PC-9 (cell line): ENCODE data around the gene C11orf21. TPM values are rescaled to one million over a fixed set of nuclear protein-coding genes. Genes with fewer than 3 reads are reported as not detected.

Experiments
- BruUV-seq: library from RNA; stranded (reverse); fragments of 400-500 nt; replicated peaks from 2 replicates; lab custom pipeline; 2021; lab: Mats Ljungman, UMichigan
- CTCF ChIA-PET: fragments of 300-600 bp; sonication (Branson Sonifier 250); formaldehyde crosslinking; loops from one replicate; lab custom pipeline; 2022; ENCODE audit warnings: antibody characterized with exemption; lab: Charles Lee
- POLR2A ChIA-PET: fragments of 300-600 bp; sonication (Branson Sonifier 250); formaldehyde crosslinking; loops from one replicate; lab custom pipeline; 2022; ENCODE audit warnings: antibody characterized with exemption; ENCODE audit not compliant: unreplicated experiment; lab: Charles Lee
- DNase-seq, 2 experiments: peaks; one replicate each; pipeline versions ENCODE4 v3.0.0 to v3.0.0-alpha.2; 2015 to 2022; ENCODE audit warnings: mixed read lengths in 1 of 2
- H2AFZ ChIP-seq: fragments of 200-600 bp; sonication (generic); 2 replicates; pipeline ENCODE4 v1.8.1; 2017; ENCODE audit warnings: antibody characterized with exemption
- H3F3A ChIP-seq: fragments of 200-600 bp; sonication (generic); 2 replicates; pipeline ENCODE4 v1.8.1; 2017; ENCODE audit warnings: antibody characterized with exemption, mild to moderate bottlenecking, low read depth; ENCODE audit not compliant: insufficient read depth
- H3K27ac ChIP-seq: fragments of 200-600 bp; sonication (generic); 2 replicates; pipeline ENCODE4 v1.6.1; 2016; ENCODE audit warnings: mixed run types
- H3K27me3 ChIP-seq: fragments of 200-600 bp; sonication (generic); 2 replicates; pipeline ENCODE4 v1.6.1; 2016; ENCODE audit warnings: low read depth, mixed run types; ENCODE audit not compliant: insufficient read depth
- H3K36me3 ChIP-seq: fragments of 200-600 bp; sonication (generic); 2 replicates; pipeline ENCODE4 v1.6.1; 2016; ENCODE audit warnings: low read depth, mixed run types
- H3K4me1 ChIP-seq: fragments of 200-600 bp; sonication (generic); replicated peaks from 2 replicates; pipeline ENCODE4 v1.6.1; 2016; ENCODE audit warnings: mixed run types; ENCODE audit not compliant: insufficient read depth
- H3K4me2 ChIP-seq: fragments of 200-600 bp; sonication (generic); 2 replicates; pipeline ENCODE4 v1.6.1; 2017; ENCODE audit warnings: mixed run types
- H3K4me3 ChIP-seq: fragments of 200-600 bp; sonication (generic); 2 replicates; pipeline ENCODE4 v1.6.1; 2016; ENCODE audit warnings: mixed run types
- H3K79me2 ChIP-seq: fragments of 200-600 bp; sonication (generic); 2 replicates; pipeline ENCODE4 v1.6.1; 2017; ENCODE audit warnings: low read depth, mixed run types
- H3K9me2 ChIP-seq: fragments of 200-600 bp; sonication (generic); 2 replicates; pipeline ENCODE4 v1.8.1; 2017; ENCODE audit warnings: mild to moderate bottlenecking; ENCODE audit not compliant: insufficient read depth
- H3K9me3 ChIP-seq: fragments of 200-600 bp; sonication (generic); 2 replicates; pipeline ENCODE4 v1.8.1; 2016; ENCODE audit warnings: low read depth; ENCODE audit not compliant: insufficient read depth
- H4K20me1 ChIP-seq: fragments of 200-600 bp; sonication (generic); 2 replicates; pipeline ENCODE4 v1.8.1; 2017; ENCODE audit not compliant: insufficient read depth
- EZH2 ChIP-seq: fragments of 200-600 bp; sonication (generic); IDR thresholded peaks from 2 replicates; pipeline ENCODE4 v1.8.0; 2017; ENCODE audit warnings: antibody characterized with exemption, low read depth
- intact Hi-C: fragments of 100-400 bp; cut with micrococcal nuclease; formaldehyde crosslinking; loops from one replicate; pipeline ENCODE4 v1.10.0; 2022; ENCODE audit not compliant: unreplicated experiment
- total RNA-seq: library from RNA; stranded (reverse); gene quantifications from 2 replicates; pipeline ENCODE4 v1.2.3, GENCODE V29; 2021
- TF ChIP-seq, protein P1 (sequence below): fragments of 200-600 bp; sonication (generic); conservative IDR thresholded peaks from 2 replicates; pipeline ENCODE4 v1.6.1; 2017; ENCODE audit warnings: mixed run types, antibody characterized with exemption, mild to moderate bottlenecking, moderate library complexity

C11orf21 gene
- total RNA-seq, 1 experiment from 2014 or later, result not detected

DNA sequence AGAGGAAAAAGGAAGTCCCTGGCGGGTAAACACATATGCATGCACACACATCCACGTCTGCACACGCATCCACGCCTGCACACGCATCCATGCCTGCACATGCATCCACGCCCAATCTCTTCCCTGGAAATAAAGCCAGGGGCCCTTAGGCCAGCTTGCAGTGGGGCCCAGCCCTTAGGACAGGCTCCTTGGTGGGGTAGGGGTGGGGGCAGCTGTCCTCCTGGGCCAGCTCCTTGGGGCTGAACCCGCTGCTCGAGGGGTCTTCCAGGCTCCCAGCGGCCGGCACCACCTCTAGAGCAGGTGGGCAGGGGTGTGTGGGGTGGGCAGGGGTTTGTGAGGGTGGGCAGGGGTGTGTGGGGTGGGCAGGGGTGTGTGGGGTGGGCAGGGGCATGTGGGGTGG, 1.9 kb downstream of the C11orf21 start:
- H3F3A ChIP-seq, result no peaks in the 10 kb centered on the region
- no peaks in the 10 kb centered on the region for H3K9me3 ChIP-seq
- H3K9me2 ChIP-seq, result no peaks in the 10 kb centered on the region
- H3K27me3 ChIP-seq, result no peaks in the 10 kb centered on the region
- CTCF ChIA-PET, result interaction anchor here (0.6 kb wide), 1 partner anchor 98 kb away, joined by 3 read pairs; no protein-coding TSS in a partner anchor
- no peak overlapping the region for H2AFZ ChIP-seq
- DNase-seq, result no peak
- TF ChIP-seq, protein P1, sequence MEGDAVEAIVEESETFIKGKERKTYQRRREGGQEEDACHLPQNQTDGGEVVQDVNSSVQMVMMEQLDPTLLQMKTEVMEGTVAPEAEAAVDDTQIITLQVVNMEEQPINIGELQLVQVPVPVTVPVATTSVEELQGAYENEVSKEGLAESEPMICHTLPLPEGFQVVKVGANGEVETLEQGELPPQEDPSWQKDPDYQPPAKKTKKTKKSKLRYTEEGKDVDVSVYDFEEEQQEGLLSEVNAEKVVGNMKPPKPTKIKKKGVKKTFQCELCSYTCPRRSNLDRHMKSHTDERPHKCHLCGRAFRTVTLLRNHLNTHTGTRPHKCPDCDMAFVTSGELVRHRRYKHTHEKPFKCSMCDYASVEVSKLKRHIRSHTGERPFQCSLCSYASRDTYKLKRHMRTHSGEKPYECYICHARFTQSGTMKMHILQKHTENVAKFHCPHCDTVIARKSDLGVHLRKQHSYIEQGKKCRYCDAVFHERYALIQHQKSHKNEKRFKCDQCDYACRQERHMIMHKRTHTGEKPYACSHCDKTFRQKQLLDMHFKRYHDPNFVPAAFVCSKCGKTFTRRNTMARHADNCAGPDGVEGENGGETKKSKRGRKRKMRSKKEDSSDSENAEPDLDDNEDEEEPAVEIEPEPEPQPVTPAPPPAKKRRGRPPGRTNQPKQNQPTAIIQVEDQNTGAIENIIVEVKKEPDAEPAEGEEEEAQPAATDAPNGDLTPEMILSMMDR, result no peak
- no peak for TF ChIP-seq EZH2
- no peak overlapping the region for H3K27ac ChIP-seq
- H3K4me3 ChIP-seq, result no peak overlapping the region
- intact Hi-C loops, result loop anchor here (1.0 to 10.0 kb wide), 2 partner anchors 102 to 135 kb away; partner anchors contain the start of gene INS
- BruUV-seq, result no TSS peak
- H3K36me3 ChIP-seq, result no peaks in the 10 kb centered on the region
- H4K20me1 ChIP-seq, result no peaks in the 10 kb centered on the region
- POLR2A ChIA-PET, result no interaction called here
- H3K79me2 ChIP-seq, result no peaks in the 10 kb centered on the region
- no peak overlapping the region for H3K4me2 ChIP-seq
- no peaks in the 10 kb centered on the region for H3K4me1 ChIP-seq

DNA sequence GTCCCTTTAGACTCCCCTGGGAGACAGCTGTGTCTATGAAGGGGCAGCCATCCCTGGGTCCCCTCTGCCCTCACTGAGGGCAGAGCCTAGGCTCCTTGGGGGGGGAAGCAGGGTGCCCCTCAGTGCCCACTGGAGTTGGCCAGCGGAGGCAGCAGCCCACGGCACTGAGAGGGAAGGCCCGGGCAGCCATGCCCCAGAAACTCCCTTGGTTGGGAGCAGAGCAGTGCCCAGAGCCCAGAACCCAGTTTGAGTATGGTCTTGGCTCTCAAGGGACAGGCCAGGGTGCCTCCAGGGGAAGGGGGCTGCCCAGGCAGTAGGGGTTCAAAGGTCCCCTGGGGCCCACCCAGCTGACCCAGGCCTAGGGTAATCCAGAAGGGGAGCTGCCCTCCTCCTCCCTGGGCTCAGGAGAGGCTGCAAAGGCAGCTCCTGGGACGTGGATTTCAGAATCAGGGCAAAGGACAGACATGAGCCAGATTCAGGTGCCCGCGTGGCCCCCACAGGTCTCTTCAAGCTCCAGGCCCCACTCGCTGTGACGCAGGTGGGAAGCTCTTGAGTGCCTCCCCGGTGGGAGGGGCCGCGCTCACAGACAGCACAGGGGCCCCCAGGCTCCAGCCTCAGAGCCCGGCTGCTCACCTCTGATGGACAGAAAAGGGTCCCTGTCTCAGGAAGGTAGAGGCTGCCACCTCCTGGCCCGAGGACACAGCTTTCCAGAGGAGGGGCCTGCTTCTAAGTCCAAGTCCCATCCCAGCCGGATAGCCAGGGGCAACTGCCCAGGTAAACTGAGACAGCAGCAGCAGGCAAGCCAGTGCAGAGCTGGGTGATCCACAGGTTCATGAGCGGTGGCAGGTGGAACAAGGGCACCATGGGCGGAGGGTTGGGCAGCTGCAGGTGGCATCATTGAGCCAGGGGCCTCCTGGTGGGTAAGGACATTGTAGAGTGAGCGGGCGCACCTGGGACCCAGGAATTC, 2.6 kb downstream of the C11orf21 start:
- ChIA-PET POLR2A (no interaction called here), CTCF (interaction anchor here (0.6 to 1.6 kb wide), 3 partner anchors 97 to 121 kb away, joined by 3 to 4 read pairs (median 3); no protein-coding TSS in a partner anchor)
- Histone ChIP-seq H2AFZ (no peak overlapping the region), H3K4me2 (no peak overlapping the region; the same call in 1 of the 2 replicates), H3K9me3 (no peaks in the 10 kb centered on the region), H3K4me1 (no peaks in the 10 kb centered on the region), H3K79me2 (no peaks in the 10 kb centered on the region), H3K4me3 (no peak overlapping the region), H4K20me1 (no peaks in the 10 kb centered on the region), H3K27ac (no peak overlapping the region), H3K36me3 (no peaks in the 10 kb centered on the region), H3K27me3 (no peaks in the 10 kb centered on the region), H3F3A (no peaks in the 10 kb centered on the region), H3K9me2 (no peaks in the 10 kb centered on the region)
- intact Hi-C loops, result loop anchor here (1.0 to 10.0 kb wide), 2 partner anchors 102 to 134 kb away; partner anchors contain the start of gene INS
- peak; percentile 40 to 59 for DNase-seq
- BruUV-seq, result no TSS peak
- TF ChIP-seq, protein P1, result peak; percentile 75
- TF ChIP-seq EZH2, result no peak

DNA sequence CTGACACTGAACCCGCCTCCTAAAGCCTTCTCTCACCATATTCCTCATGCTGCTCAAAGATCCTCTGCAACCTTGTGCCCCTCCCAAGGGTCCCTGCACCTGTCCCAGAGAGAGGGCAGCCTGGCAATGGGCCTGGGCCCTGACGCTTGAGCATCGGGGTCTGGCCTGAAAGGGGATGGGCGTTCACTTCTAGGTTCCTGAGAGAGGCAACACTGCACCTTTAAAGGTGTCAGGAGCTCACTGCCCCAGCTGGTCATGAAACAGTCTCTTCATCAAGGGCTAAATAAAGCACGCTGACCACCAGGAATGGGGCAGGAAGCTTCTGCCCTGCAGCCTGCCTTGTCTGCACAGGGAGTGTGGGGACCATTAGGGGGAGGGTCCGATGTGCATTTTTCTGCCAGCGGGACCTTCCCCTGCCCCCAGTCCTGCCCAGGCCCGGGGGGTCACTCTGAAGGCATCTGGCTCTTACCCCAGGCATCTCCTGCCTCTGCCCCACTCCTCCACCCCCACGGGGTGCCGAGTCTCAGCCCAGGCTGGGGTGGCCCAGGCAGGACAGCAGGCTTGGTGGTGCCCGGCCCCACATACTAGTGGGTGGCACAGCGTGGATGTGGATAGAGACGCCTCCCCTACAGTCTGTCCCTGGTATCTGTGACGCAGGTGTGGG, 3.5 kb downstream of the C11orf21 start:
- Histone ChIP-seq H3K36me3 (no peaks in the 10 kb centered on the region), H2AFZ (no peak overlapping the region), H3K79me2 (no peaks in the 10 kb centered on the region), H3K4me1 (no peaks in the 10 kb centered on the region), H3K9me3 (no peaks in the 10 kb centered on the region), H3K27me3 (no peaks in the 10 kb centered on the region), H3F3A (no peaks in the 10 kb centered on the region), H4K20me1 (no peaks in the 10 kb centered on the region), H3K4me2 (no peak overlapping the region), H3K27ac (no peak overlapping the region), H3K9me2 (no peaks in the 10 kb centered on the region), H3K4me3 (no peak overlapping the region)
- POLR2A ChIA-PET, result no interaction called here
- BruUV-seq, result no TSS peak
- intact Hi-C loops, result loop anchor here (10.0 kb wide), 1 partner anchor 133 kb away; the partner anchor contains the start of gene INS
- no peak for DNase-seq
- CTCF ChIA-PET, result interaction anchor here (0.6 to 1.6 kb wide), 2 partner anchors 99 to 121 kb away, joined by 3 to 4 read pairs; no protein-coding TSS in a partner anchor
- TF ChIP-seq, protein P1, result no peak
- TF ChIP-seq EZH2, result no peak
